GM10248 (cell line): ENCODE results near the gene ZNF841.

Experiments
- CTCF ChIA-PET: fragments of 300-600 bp; sonication (Branson Sonifier 250); formaldehyde crosslinking; extraction: SDS; loops from one replicate; lab custom pipeline; 2021; ENCODE audit warnings: antibody characterized with exemption; lab: Yijun Ruan, JAX
- POLR2A ChIA-PET: fragments of 350-650 bp; sonication (Branson Sonifier 250); formaldehyde crosslinking; extraction: SDS; loops from one replicate; lab custom pipeline; 2020; ENCODE audit warnings: antibody characterized with exemption; lab: Yijun Ruan, JAX
- DNase-seq: peaks from one replicate; pipeline ENCODE4 v3.0.0; 2012; ENCODE audit errors: extremely low spot score
- TF ChIP-seq, protein P1 (sequence below): IDR thresholded peaks from 2 replicates; pipeline ENCODE4 v1.5.1; 2012; ENCODE audit warnings: mild to moderate bottlenecking, low read depth; ENCODE audit errors: extremely low read depth, missing control alignments, control extremely low read depth

ZNF841 gene

GRCh38 chr19:52138983-52139251, 43.4 kb upstream of the ZNF841 start:
- DNase-seq: no peak
- TF ChIP-seq, protein P1, sequence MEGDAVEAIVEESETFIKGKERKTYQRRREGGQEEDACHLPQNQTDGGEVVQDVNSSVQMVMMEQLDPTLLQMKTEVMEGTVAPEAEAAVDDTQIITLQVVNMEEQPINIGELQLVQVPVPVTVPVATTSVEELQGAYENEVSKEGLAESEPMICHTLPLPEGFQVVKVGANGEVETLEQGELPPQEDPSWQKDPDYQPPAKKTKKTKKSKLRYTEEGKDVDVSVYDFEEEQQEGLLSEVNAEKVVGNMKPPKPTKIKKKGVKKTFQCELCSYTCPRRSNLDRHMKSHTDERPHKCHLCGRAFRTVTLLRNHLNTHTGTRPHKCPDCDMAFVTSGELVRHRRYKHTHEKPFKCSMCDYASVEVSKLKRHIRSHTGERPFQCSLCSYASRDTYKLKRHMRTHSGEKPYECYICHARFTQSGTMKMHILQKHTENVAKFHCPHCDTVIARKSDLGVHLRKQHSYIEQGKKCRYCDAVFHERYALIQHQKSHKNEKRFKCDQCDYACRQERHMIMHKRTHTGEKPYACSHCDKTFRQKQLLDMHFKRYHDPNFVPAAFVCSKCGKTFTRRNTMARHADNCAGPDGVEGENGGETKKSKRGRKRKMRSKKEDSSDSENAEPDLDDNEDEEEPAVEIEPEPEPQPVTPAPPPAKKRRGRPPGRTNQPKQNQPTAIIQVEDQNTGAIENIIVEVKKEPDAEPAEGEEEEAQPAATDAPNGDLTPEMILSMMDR: no peak
- ChIA-PET POLR2A (no interaction called here), CTCF (interaction anchor here (0.9 to 2.3 kb wide), 5 partner anchors 9 to 99 kb away, joined by 3 to 8 read pairs (median 5); partner anchors contain the start of gene PPP2R1A)

- POLR2A ChIA-PET: interaction anchor here (0.6 kb wide), 1 partner anchor 401 kb away, joined by 6 read pairs; no protein-coding TSS in a partner anchor
- CTCF ChIA-PET: interaction anchor here (0.8 to 2.3 kb wide), 7 partner anchors 9 to 99 kb away, joined by 3 to 8 read pairs (median 3); partner anchors contain the start of gene PPP2R1A
- DNase-seq: peak; percentile 25
- TF ChIP-seq, protein P1: no peak
These were observed 42.9 kb upstream of the ZNF841 start for GRCh38 chr19:52138278-52138982.

- POLR2A ChIA-PET: no interaction called here
- TF ChIP-seq, protein P1: no peak
- CTCF ChIA-PET: no interaction called here
- no peak for DNase-seq
These were observed 24.7 kb upstream of the ZNF841 start for GRCh38 chr19:52120286-52120685.

DNA sequence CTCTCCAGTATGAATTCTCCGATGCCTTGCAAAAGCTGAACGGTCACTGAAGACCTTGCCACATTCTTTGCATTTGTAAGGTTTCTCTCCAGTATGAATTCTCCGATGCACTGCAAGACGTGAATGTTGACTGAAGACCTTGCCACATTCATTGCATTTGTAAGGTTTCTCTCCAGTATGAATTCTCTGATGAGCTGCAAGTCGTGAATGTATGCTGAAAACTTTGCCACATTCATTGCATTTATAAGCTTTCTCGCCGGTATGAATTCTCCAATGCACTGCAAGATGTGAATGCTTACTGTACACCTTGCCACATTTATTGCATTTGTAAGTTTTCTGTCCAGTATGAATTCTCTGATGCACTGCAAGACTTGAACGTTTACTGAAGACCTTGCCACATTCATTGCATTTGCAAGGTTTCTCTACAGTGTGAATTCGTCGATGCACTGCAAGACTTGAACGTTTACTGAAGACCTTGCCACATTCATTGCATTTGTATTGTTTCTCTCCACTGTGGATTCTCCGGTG, 20.0 kb upstream of the ZNF841 start:
- TF ChIP-seq, protein P1: no peak
- ChIA-PET POLR2A (no interaction called here), CTCF (no interaction called here)
- DNase-seq: no peak

DNA sequence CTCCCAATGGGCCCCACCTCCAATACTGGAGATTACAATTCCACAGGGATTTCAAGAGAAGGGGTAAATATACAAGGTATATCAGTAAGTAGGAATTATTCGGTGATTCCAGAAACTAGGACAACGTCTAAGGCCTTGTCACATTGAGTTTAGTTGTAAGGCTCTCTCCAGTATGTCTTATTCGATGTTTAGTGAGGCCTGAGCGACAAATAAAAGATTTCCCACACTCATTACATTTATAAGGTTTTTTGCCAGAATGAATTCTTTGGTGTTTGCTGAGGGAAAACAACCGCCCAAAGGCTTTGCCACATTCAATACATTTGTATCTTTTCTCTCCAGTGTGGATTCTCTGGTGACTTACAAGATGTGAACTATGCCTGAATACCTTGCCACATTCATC, 19.1 kb upstream of the ZNF841 start:
- TF ChIP-seq, protein P1: no peak
- POLR2A ChIA-PET: no interaction called here
- CTCF ChIA-PET: no interaction called here
- no peak for DNase-seq

DNA sequence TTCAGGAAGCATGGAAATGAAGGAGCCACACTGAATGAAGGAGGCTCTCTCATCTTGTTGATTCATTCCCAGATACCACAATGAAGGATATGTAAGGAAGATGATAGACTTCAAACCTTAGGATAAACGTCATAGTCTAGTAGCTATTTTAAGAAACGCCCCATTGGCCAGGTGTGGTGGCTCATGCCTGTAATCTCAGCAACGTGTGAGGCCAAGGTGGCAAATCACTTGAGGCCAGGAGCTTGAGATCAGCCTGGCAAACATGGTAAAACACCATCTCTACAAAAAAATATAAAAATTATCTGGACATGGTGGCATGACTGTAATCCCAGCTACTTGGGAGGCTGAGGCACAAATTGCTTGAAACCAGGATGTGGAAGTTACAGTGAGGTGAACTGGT, 17.1 kb upstream of the ZNF841 start:
- no peak for DNase-seq
- CTCF ChIA-PET: no interaction called here
- POLR2A ChIA-PET: no interaction called here
- TF ChIP-seq, protein P1: no peak

DNA sequence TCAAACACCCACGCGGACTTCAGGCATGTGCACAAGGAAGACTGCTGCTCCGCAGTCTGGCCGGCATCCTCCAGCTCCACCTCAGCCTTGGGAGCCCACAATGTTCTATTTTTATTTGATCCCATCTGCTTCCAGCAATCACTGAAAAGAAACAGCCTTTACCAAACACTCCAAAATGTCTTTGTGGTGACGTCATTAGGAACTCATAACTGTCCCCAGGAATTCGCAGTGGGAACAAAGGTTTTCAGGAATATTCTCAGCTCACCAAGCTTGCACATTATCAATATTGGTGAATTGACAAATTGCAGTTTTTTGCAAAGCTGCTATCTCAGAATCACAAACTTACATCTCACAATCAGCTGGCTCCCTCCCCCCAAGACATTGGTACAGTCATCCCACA, 15.2 kb upstream of the ZNF841 start:
- ChIA-PET CTCF (no interaction called here), POLR2A (interaction anchor here (0.7 kb wide), 1 partner anchor 220 kb away, joined by 3 read pairs; no protein-coding TSS in a partner anchor)
- DNase-seq: no peak

More for the DNA sequence above, 15.2 kb upstream of the ZNF841 start:
- TF ChIP-seq, protein P1: no peak
